NCI-H146 treated with DMSO at 0.1 percent for 48 hours (cell line): Measurements from ENCODE around the gene EMP3.
"Not testable (repeated sequence)": the region's sequence is repeated elsewhere in the genome, so short reads cannot be mapped to it uniquely, and the experiment has no call there.

Experiments used
- DNase-seq: peaks from one replicate; lab custom pipeline; 2025; ENCODE audit not compliant: unreplicated experiment; lab: John Stamatoyannopoulos, UW

Gene EMP3

DNA sequence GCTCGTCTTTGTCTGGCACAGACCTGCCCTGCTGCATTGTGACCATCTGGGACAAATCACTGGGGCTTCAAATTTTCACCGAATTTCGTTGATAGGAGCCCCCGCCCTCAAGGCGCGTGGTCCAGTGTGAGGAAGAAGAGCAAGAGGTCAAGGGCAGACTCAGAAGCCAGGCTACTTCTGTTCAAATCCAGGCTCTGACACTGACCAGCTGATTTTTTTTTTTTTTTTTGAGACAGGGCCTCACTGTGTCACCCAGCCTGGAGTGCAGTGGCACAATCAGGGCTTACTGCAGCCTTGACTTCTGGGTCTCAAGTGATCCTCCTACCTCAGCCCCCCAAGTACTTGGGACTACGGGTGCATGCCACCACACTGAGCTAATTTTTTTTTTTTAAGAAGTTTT is 46.0 kb downstream of the EMP3 start:
- DNase-seq: no peak

DNA sequence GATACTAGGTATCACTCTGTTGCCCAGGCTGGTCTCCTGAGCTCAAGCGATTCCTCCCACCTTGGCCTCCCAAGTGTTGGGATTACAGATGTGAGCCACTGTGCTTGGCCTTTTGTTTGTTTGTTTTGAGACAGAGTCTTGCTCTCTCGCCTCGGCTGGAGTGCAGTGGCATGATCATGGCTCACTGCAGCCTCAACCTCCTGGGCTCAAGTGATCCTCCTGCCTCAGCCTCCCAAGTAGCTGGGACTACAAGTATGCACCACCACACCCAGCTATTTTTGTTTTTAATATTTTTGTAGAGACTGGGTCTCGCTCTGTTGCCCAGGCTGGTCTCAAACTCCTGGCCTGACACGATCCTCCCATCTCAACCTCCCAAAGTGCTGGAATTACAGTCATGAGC is 46.4 kb downstream of the EMP3 start:
- DNase-seq: not testable (repeated sequence)

DNA sequence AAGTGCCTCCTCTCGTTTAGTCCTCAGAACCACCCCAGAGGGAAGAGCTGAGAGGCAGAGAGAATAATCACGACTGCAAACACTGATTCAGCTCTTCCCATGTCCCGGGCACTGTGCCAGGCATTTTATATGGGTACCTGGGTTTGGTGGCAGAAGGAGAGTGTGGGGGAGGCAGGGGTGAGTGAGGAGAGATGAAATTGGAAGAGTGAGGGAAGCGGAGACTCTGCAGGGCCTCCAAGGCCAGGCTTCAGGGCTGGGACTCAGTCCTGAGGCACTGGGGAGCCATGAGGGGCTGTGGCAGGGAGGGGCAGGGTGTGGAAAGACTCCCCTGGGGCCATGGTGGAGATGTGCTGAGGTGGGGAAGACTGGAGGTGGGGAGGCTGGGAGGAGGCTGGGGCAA is 47.6 kb downstream of the EMP3 start:
- no peak for DNase-seq

DNA sequence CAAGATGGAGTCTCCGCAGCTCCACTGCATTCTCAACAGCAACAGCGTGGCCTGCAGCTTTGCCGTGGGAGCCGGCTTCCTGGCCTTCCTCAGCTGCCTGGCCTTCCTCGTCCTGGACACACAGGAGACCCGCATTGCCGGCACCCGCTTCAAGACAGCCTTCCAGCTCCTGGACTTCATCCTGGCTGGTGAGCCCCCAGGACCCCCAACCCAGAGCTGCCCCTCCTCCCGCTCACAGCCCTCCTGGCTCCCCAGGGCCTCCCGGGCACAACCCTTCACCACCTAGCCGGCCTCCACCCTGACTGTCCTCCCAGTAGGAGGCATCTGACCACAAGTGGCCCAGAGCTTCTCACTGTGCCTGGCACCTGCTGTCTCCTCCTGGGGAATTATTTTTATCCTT is 48.2 kb downstream of the EMP3 start:
- no peak for DNase-seq

DNA sequence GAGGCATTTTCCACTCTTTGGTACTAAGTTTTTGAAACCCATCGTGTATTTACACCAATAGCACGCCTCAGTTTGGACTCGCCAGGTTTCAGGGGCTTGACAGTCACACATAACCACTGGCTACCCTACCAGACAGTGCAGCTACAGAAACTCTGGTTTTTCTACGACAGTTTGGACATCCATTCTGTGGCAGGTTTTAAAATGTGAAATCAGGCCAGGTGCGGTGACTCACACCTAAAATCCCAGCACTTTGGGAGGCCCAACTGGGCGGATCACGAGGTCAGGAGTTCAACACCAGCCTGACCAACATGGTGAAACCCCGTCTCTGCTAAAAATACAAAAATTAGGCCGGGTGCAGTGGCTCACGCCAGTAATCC is 52.8 kb downstream of the EMP3 start:
- DNase-seq: no peak

DNA sequence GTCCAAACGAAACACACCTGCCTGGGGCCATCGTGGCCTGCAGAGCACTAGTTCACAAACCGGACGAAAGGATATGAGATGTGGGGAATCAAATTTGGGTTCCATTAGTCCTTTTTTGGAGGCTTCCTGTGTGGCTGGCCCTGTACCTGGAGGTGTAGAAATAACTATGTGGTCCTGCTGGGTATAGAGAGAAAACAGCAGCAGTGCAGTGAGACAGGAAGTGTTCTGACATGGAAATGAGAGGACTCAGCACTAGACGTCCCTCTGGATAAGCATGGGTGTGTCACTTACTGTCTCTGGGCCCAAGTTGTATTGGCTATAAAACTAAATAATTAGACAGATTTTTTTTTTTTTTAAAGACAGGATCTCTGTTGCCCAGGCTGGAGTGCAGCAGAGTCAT is 53.7 kb downstream of the EMP3 start:
- no peak for DNase-seq
